UCSD-AML1 (cell line): ENCODE results near the gene RBM7.
A peak's percentile ranks its signal among the peaks of the same experiment; 100 is the strongest.

Source experiments
- DNase-seq: peaks from one replicate; lab custom pipeline; 2025; ENCODE audit not compliant: unreplicated experiment; lab: John Stamatoyannopoulos, UW

The RBM7 gene

DNA sequence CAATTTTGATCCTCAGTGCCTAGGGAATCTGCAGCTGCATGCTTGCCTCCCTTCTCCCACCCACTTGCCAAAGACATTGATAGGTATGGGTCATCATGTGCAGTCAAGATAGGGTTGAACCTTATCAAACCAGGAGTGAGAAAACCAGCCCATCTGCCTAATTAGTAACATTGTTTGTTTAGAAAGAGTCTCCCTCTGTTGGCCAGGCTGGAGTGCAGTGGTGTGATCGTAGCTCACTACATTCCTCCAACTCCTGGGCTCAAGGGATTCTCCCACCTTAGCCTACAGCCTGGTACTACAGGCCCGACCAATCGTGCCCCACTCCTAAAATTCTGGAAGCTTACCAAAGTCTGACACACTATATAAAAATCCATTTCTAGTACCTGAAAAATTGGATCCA is 4.7 kb upstream of the RBM7 start:
- DNase-seq: no peak

DNA sequence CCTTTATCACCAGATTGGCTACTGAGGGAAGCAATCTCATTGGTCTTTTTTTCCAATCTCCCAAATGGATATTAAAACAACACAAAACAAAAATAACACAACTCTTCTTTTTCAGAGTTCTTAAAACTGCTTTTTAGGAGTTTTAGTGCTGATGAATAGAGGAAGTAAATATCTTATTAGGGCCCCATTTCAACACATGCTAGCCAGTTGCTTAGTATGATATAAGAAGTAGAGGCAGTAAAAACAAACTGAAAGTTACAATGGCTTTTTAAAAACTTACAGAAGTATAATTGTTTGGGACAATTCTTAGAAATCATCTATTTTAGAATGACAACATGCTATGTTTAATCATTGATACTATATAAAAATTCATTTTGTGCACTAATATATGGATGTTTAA is 3.5 kb upstream of the RBM7 start:
- DNase-seq: no peak

DNA sequence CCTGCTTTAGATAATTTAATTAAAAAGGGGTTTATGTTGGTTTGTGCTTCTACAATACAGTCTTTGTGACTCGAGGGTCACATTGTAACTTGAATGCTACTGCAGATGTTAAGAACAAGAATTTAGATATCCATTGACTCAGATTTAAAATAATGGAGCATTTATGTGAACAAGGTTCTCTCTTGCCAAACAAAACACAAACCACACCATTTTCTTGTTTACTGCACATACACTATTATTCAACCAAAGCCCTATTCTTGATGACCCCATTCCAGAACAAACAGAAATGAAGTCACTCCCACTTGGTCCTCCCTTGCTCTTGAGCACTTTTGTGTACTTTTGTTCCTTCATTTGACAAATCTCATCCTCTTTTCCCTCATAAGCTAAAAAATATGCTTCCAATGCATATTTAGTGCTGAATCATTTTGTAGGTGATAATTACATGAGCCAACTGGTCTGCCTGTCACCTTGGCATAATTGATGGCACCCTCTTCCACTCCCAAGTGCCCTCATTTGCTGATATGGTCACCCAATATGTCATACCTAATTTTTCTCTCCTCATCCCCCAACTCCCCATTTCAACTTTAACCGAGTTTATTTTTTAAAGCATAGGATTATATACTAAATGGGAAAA is 3.0 kb upstream of the RBM7 start:
- no peak for DNase-seq

GRCh38 chr11:114398303-114398920 is 2.1 kb upstream of the RBM7 start:
- DNase-seq: no peak

DNA sequence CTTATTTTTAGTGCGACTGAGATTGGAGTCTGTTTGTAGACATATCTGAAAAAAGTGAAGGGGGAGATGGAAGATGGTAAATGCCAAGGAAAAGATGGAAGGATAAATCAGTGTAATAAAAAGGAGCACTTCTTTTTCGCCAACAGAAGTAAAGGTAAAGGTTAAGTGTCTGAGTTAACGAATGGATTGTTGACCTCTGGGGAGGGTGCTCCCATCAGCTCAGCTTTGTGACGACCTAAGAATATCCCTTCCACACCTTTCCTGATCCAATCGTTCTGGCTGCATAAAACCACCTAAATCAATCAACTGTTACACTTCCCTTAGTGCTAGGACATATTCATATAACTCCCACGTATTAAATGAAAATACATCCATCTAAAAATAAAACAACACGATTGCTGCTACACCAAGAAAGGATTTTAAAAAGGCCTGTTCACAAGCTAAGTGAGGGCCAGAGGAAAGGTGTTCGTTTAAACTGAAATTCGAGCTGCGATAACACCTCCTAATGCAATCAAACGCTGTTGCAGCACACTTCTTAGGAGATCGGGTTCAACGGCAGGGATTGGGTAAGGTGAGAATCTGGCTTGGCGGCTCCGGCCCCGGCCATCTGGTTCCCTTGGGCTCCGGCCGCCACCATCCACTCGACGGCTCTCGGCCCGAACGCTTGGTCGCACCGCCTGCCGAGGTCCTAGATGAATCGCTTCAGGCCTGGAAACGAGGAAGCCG is 813 bp upstream of the RBM7 start:
- DNase-seq: no peak

DNA sequence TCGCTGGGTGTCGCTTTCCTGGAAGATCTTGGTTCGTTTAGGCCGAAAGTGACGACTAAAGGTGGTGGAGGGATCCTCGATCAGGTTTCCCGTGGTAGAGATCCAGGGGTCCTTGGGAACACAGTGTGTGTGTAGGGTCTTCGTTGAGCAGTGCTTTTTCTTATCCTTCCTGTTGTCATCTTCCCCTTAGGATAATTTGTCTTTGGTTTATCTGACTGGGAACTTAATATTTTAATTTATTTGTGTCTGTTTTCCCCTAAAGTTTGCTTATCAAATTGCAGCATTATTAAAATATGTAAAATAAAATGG is 403 bp downstream of the RBM7 start:
- DNase-seq: no peak

- DNase-seq: no peak
Observed at GRCh38 chr11:114401311-114401710, 845 bp downstream of the RBM7 start.

GRCh38 chr11:114412946-114413345 is 12.5 kb downstream of the RBM7 start:
- DNase-seq: no peak

GRCh38 chr11:114413958-114414357 is 13.5 kb downstream of the RBM7 start:
- DNase-seq: no peak

DNA sequence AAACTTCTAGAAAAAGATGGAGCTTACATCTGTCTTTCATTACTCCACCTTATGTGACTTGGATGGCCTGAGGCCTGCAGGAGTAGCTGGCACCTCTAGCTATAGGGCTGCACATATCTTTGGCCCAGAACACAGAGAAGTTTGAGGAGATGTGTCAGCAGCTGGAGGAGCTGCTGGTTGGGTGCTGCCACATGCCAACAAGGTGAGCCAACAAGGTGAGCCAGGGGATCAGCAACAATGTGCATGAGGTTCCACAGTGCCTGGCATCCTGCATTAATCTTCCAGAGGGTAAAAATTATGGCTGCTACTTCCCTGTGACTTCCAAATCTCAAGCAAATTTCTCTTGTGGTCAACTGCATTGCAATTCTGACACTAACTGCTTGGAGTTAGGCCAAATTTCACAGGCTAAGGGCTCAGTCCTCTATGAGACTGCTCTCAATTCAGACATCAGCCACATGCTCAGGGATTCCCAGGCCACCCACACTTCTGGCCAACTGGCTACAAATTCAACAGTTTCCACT is 16.0 kb downstream of the RBM7 start:
- DNase-seq: no peak

DNA sequence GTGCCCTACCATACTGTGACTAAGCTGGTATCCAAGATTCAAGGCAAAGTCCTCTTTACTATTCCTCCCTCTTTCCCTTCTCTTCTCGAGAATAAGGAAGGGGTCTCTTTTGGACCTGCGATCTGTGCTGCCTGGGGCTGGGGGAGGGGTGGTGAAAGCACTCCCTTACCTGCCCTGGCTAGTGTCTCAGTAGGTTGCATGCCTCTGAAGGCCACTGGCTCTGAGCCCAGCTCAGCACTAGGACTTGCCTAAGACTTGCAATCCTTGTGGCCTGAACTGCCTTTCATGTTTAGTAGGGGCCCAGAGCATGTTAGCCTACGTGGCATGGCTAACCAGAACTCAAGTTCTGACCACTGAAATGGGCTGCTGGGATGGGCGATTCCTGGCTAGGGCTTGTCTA is 25.8 kb downstream of the RBM7 start:
- no peak for DNase-seq

DNA sequence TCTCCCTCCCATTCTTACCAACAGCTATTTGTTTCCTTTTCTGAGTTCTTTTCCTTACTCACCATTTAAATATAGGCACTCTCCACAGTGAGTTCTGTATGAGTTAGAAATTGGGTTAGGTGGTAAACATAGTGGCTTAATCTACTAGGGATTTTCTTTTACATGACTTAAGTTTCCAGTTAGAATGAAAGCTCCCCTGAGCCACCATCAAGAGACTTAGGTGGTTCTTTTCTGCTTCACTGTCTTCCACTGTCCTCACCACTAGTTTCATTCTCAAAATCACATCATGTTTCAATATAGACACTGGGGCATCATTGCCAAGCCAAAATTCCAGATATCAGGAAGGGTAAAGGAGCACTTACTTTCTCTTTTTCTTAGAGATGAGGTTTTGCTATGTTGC is 29.8 kb downstream of the RBM7 start:
- DNase-seq: no peak

GRCh38 chr11:114432893-114433292 is 32.4 kb downstream of the RBM7 start:
- no peak for DNase-seq

GRCh38 chr11:114433376-114433775 is 32.9 kb downstream of the RBM7 start:
- DNase-seq: no peak

DNA sequence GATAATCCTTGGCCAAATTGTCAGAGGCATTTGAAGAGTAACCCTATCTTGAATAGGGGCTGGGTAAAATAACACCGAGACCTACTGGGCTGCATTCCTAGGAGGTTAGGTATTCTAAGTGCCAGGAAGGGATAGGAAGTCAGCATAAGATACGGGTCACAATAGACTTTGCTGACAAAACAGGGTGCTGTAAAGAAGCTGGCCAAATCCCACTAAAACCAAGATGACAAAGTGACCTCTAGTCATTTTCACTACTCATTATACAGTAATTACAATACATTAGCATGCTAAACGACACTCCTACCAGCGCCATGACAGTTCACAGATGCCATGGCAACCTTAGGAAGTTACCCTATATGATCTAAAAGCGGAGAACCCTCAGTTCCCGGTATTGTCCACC is 37.8 kb downstream of the RBM7 start:
- DNase-seq: no peak

- peak; percentile 96 for DNase-seq
Observed at GRCh38 chr11:114439229-114440120, 39.0 kb downstream of the RBM7 start, which contains the start of gene REXO2. Gene REXO2, plus strand, starts transcription at chr11:114439467. Its CDS starts 62 bp downstream, at chr11:114439529.

DNA sequence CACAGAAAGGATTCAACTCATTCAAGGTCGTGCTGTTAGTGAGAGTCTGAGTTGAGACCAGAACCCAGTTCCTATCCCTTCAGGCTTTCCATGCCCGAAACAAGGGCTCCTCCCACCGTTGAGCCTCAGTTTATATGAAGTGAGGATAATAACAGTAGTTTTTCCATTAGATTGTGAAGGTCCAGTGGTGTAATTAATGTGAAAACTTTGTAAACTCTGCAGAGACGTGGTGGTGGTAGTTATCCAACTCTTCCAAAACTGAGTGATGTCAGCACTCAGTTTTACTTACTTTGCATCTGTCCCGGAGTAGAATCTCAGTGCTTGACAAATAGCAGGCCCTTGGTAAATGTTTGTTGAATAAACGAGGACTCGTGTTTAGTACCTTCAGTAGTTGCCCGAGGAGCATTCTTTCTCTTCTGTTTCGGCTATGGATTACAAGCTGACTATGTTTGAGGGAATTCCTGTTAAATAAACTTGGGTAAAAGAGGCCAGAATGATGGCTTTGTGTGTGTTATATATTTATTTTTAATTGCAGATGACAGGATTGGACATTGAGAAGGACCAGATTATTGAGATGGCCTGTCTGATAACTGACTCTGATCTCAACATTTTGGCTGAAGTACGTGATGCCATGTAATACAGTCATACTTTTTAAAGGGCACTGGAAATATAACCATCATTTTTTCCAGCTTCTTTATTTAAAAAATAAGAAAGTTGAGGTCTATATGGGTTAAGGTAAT is 39.8 kb downstream of the RBM7 start:
- DNase-seq: no peak

DNA sequence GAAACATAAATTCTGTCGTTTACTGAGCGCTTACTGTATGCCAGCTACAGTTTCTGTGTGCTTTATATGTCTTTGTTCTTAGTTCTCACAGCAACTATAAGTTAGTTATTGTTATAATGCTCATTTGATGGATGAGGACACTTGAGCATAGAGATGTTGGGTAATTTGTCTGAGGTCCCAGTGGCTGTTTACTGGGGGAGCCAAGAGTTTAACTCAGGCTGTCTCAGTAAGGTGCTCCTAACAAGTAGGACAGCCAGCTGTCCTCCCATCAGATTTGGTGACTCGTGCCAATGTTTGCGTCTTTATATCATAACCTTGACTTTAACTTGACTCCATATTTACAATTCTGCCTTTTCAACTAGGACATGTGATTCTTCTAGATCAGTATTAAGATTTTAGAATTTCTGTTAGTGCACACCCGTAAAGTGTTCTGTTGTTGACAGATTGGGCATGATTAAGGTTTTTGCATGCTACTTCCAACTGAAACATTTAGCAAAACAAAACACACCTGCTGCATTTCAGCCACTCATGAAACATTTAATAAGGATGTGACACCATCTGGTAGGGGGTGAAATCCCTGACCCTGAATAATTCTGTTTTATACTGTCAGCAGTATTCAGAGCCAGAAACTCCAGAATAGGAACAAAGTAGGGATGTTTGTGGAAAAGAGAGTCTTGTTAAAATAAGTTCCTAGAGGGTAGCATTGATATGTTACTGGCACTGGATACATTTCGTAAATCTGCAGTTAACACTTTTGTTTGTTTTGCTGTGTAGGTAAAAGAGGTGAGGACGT is 40.7 kb downstream of the RBM7 start:
- no peak for DNase-seq

DNA sequence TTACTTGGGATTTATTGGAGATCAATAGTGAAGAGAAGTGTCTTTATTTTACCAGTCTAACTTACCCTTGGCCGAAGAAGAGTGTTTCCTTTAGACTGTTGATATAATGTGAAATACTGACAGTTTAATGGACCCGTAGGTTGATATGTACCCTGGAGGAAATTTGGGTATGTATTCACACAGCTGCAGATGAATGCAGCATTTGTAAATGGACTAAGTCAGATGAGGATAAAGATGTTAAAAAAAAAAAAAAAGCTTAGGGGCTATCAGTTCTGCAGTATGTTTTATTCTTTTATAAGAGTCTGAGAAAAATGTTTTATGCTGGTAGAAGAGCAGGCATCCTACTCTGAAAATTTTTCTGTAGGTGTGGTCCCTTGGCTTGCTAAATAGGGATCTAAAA is 41.5 kb downstream of the RBM7 start:
- no peak for DNase-seq

GRCh38 chr11:114442536-114442935 is 42.1 kb downstream of the RBM7 start:
- DNase-seq: no peak
